Measurements from ENCODE around the gene UTRN.

GRCh38 chr6:144295211-144295610 lies 10.1 kb downstream of the UTRN start:
- no peak for TF ChIP-seq CTCF (optimal IDR thresholded peaks at IDR 0.05 in 1 of 3, IDR thresholded peaks at IDR 0.05 in 1 of 3, conservative IDR thresholded peaks at IDR 0.05 in 1 of 3; ENCODE audit: extremely low read depth in 1 of 3, insufficient read depth in 2 of 3, low read length in 3 of 3)
- TF ChIP-seq EZH2 (IDR thresholded peaks at IDR 0.05; ENCODE audit: low read length) = no peak
